Mammary epithelial cell (primary cell): ENCODE results near the gene KLK4.

Experiments
- EZH2 ChIP-seq: IDR thresholded peaks from 2 replicates; pipeline ENCODE4 v1.6.1; 2012; ENCODE audit warnings: low read length, inconsistent platforms, borderline replicate concordance
- TF ChIP-seq, protein P1 (sequence below), 2 donors: IDR thresholded peaks in 1 of 2; conservative IDR thresholded peaks in 1 of 2; 2 replicates each; pipeline ENCODE4 v1.5.1; 2011 to 2012; ENCODE audit warnings: inconsistent platforms in 2 of 2, low read length in 2 of 2, mild to moderate bottlenecking in 2 of 2, control low read depth in 1 of 2, low read depth in 1 of 2; ENCODE audit not compliant: insufficient read depth in 1 of 2; ENCODE audit errors: extremely low read depth in 1 of 2

DNA sequence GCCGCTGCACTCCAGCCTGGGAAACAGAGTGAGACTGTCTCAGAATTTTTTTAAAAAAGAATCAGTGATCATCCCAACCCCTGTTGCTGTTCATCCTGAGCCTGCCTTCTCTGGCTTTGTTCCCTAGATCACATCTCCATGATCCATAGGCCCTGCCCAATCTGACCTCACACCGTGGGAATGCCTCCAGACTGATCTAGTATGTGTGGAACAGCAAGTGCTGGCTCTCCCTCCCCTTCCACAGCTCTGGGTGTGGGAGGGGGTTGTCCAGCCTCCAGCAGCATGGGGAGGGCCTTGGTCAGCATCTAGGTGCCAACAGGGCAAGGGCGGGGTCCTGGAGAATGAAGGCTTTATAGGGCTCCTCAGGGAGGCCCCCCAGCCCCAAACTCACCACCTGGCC, 38.1 kb downstream of the KLK4 start, which contains the start of gene KLK2:
- TF ChIP-seq EZH2, result no peak
- TF ChIP-seq, protein P1, sequence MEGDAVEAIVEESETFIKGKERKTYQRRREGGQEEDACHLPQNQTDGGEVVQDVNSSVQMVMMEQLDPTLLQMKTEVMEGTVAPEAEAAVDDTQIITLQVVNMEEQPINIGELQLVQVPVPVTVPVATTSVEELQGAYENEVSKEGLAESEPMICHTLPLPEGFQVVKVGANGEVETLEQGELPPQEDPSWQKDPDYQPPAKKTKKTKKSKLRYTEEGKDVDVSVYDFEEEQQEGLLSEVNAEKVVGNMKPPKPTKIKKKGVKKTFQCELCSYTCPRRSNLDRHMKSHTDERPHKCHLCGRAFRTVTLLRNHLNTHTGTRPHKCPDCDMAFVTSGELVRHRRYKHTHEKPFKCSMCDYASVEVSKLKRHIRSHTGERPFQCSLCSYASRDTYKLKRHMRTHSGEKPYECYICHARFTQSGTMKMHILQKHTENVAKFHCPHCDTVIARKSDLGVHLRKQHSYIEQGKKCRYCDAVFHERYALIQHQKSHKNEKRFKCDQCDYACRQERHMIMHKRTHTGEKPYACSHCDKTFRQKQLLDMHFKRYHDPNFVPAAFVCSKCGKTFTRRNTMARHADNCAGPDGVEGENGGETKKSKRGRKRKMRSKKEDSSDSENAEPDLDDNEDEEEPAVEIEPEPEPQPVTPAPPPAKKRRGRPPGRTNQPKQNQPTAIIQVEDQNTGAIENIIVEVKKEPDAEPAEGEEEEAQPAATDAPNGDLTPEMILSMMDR (conservative IDR thresholded peaks at IDR 0.05 in 1 of 2, IDR thresholded peaks at IDR 0.05 in 1 of 2; ENCODE audit: extremely low read depth in 1 of 2, insufficient read depth in 1 of 2, low read depth in 1 of 2, low read length in 2 of 2), result no peak
